Endothelial cell of umbilical vein (primary cell): ENCODE results near the gene ANKDD1B. TPM values are rescaled to one million over a fixed set of nuclear protein-coding genes. Genes with fewer than 3 reads are reported as not detected.

Source experiments
- BruUV-seq: library from RNA; stranded (reverse); fragments of 400-500 nt; replicated peaks from 2 replicates; lab custom pipeline; 2021; lab: Mats Ljungman, UMichigan
- CTCF ChIA-PET: fragments of 300-600, 350-600 bp; sonication (Branson Sonifier 250); formaldehyde crosslinking; loops from one replicate; lab custom pipeline; 2021; ENCODE audit warnings: antibody characterized with exemption, inconsistent platforms; lab: Charles Lee
- POLR2A ChIA-PET: fragments of 300-600, 350-600 bp; sonication (Branson Sonifier 250); formaldehyde crosslinking; loops from one replicate; lab custom pipeline; 2021; ENCODE audit warnings: antibody characterized with exemption, inconsistent platforms; lab: Charles Lee
- DNase-seq: peaks from one replicate; pipeline ENCODE4 v3.0.0-alpha.2; 2011; ENCODE audit warnings: low read depth, low spot score
- FAIRE-seq: peaks from 2 replicates; lab custom pipeline; 2011; peaks lifted over from hg19 to GRCh38; lab: Jason Lieb, UNC
- H2AFZ ChIP-seq: 2 replicates; pipeline ENCODE4 v1.6.0; 2012; ENCODE audit warnings: low read depth, low read length, control low read depth, inconsistent platforms
- H3K27ac ChIP-seq: 2 replicates; pipeline ENCODE4 v1.5.1; 2011; ENCODE audit warnings: low read depth, mild to moderate bottlenecking, control low read depth, low read length, moderate library complexity; ENCODE audit not compliant: insufficient read depth
- H3K27me3 ChIP-seq, 2 experiments: 2 replicates each; pipeline versions ENCODE4 v1.6.0 to v1.6.1; 2011; ENCODE audit warnings: low read length in 2 of 2, mixed read lengths in 1 of 2; ENCODE audit not compliant: control insufficient read depth in 2 of 2, insufficient read depth in 2 of 2
- H3K36me3 ChIP-seq, 2 experiments: 2 replicates in 1 of 2; 3 replicates in 1 of 2; pipeline ENCODE4 v1.5.1; 2011; ENCODE audit warnings: low read length in 2 of 2, mild to moderate bottlenecking in 1 of 2, moderate library complexity in 1 of 2; ENCODE audit not compliant: control insufficient read depth in 2 of 2, insufficient read depth in 2 of 2; ENCODE audit errors: extremely low read depth in 1 of 2
- H3K4me1 ChIP-seq: 3 replicates; pipeline ENCODE4 v1.5.1; 2011; ENCODE audit warnings: mild to moderate bottlenecking, low read length; ENCODE audit not compliant: control insufficient read depth, insufficient read depth; ENCODE audit errors: extremely low read depth
- H3K4me2 ChIP-seq: 2 replicates; pipeline ENCODE4 v1.6.1; 2011; ENCODE audit warnings: low read length, control low read depth, mixed read lengths; ENCODE audit not compliant: insufficient read depth
- H3K4me3 ChIP-seq, 3 experiments: fragments of 200-600 bp in 1 of 3; sonication (generic), shearing (Covaris generic) in 1 of 3; replicated peaks in 1 of 3; 2 replicates each; pipeline ENCODE4 v1.5.1; 2011 to 2016; ENCODE audit warnings: control low read depth in 3 of 3, low read length in 3 of 3, mild to moderate bottlenecking in 2 of 3, inconsistent platforms in 1 of 3, low read depth in 1 of 3, moderate library complexity in 1 of 3; ENCODE audit not compliant: insufficient read depth in 1 of 3
- H3K79me2 ChIP-seq: 2 replicates; pipeline ENCODE4 v1.6.0; 2012; ENCODE audit warnings: low read length, inconsistent platforms; ENCODE audit not compliant: control insufficient read depth, insufficient read depth
- H3K9ac ChIP-seq: replicated peaks from 2 replicates; pipeline ENCODE3; 2011; ENCODE audit warnings: low read length, control low read depth; ENCODE audit not compliant: insufficient read depth; ENCODE audit errors: extremely low read depth
- H3K9me1 ChIP-seq: replicated peaks from 3 replicates; pipeline ENCODE4 v1.6.0; 2011; ENCODE audit warnings: mild to moderate bottlenecking, low read length; ENCODE audit not compliant: control insufficient read depth, insufficient read depth; ENCODE audit errors: extremely low read depth
- H3K9me3 ChIP-seq: replicated peaks from 2 replicates; pipeline ENCODE4 v1.5.1; 2012; ENCODE audit warnings: low read length, inconsistent platforms; ENCODE audit not compliant: control insufficient read depth, insufficient read depth
- H4K20me1 ChIP-seq: replicated peaks from 2 replicates; pipeline ENCODE3; 2011; ENCODE audit warnings: mild to moderate bottlenecking, low read length; ENCODE audit not compliant: control insufficient read depth, insufficient read depth; ENCODE audit errors: extremely low read depth
- EZH2 ChIP-seq: IDR thresholded peaks from 2 replicates; pipeline ENCODE4 v1.6.1; 2012; ENCODE audit warnings: borderline replicate concordance, low read depth, mild to moderate bottlenecking, moderate library complexity, low read length, inconsistent platforms; ENCODE audit not compliant: severe bottlenecking
- FOS ChIP-seq: IDR thresholded peaks from 2 replicates; pipeline ENCODE4 v1.6.1; 2011; ENCODE audit warnings: mild to moderate bottlenecking, low read length, moderate library complexity, borderline replicate concordance; ENCODE audit not compliant: insufficient read depth
- GATA2 ChIP-seq: IDR thresholded peaks from 2 replicates; pipeline ENCODE4 v1.7.0; 2011; ENCODE audit warnings: low read depth, mild to moderate bottlenecking, moderate library complexity, mixed read lengths, low read length; ENCODE audit not compliant: insufficient read length, insufficient read depth
- JUN ChIP-seq: IDR thresholded peaks from 2 replicates; pipeline ENCODE4 v1.6.1; 2011; ENCODE audit warnings: borderline replicate concordance, low read depth; ENCODE audit not compliant: insufficient read length, insufficient read depth
- MYC ChIP-seq: IDR thresholded peaks from one replicate; pipeline ENCODE4 v1.6.1; 2011; ENCODE audit warnings: mild to moderate bottlenecking, low read depth, low read length
- POLR2A ChIP-seq: IDR thresholded peaks from 2 replicates; pipeline ENCODE4 v1.6.1; 2012; ENCODE audit warnings: low read depth, mild to moderate bottlenecking, control low read depth, low read length
- POLR2AphosphoS5 ChIP-seq: IDR thresholded peaks from 2 replicates; pipeline ENCODE4 v1.6.1; 2012; ENCODE audit warnings: low read depth, mild to moderate bottlenecking, control low read depth, low read length, moderate library complexity; ENCODE audit not compliant: insufficient read depth
- dilution Hi-C: fragments of 300-500 bp; cut with MboI; formaldehyde crosslinking; loops from one replicate; pipeline ENCODE4 v1.15.0; 2019; ENCODE audit warnings: low sequenced_read_pairs; ENCODE audit not compliant: extremely low pct_ligation_motif_present
- intact Hi-C: fragments of 100-400 bp; cut with micrococcal nuclease; formaldehyde crosslinking; loops from one replicate; pipeline ENCODE4 v1.10.0; 2022
- polyA plus RNA-seq, 4 experiments: library from polyadenylated mRNA; depleted of rRNA in 3 of 4; stranded (reverse) in 3 of 4; unstranded in 1 of 4; fragments of >200 nt; gene quantifications; 2 replicates each; pipeline versions ENCODE4 v1.2.1 to v1.2.3, GENCODE V29; 2011 to 2012; ENCODE audit warnings: missing spikeins in 1 of 4
- total RNA-seq: library from RNA; stranded (reverse); gene quantifications from 2 replicates; pipeline ENCODE4 v1.2.3, GENCODE V29; 2021
- TF ChIP-seq, protein P1 (sequence below): IDR thresholded peaks from 2 replicates; pipeline ENCODE4 v1.6.1; 2011; ENCODE audit not compliant: insufficient read depth, insufficient read length
- TF ChIP-seq, protein P2 (sequence below), 2 donors: IDR thresholded peaks; 1 replicate in 1 of 2; 2 replicates in 1 of 2; pipeline ENCODE4 v1.5.1; 2011; ENCODE audit warnings: low read length in 2 of 2, mild to moderate bottlenecking in 2 of 2, moderate library complexity in 2 of 2, control low read depth in 1 of 2, inconsistent platforms in 1 of 2, low read depth in 1 of 2; ENCODE audit not compliant: insufficient read depth in 1 of 2; ENCODE audit errors: extremely low read depth in 1 of 2

Gene ANKDD1B
- total and polyA plus RNA-seq, 2 donors (not counting 3 experiments of a cell fraction or from before 2014, with no cell fraction given): 0.15 to 0.71 TPM

DNA sequence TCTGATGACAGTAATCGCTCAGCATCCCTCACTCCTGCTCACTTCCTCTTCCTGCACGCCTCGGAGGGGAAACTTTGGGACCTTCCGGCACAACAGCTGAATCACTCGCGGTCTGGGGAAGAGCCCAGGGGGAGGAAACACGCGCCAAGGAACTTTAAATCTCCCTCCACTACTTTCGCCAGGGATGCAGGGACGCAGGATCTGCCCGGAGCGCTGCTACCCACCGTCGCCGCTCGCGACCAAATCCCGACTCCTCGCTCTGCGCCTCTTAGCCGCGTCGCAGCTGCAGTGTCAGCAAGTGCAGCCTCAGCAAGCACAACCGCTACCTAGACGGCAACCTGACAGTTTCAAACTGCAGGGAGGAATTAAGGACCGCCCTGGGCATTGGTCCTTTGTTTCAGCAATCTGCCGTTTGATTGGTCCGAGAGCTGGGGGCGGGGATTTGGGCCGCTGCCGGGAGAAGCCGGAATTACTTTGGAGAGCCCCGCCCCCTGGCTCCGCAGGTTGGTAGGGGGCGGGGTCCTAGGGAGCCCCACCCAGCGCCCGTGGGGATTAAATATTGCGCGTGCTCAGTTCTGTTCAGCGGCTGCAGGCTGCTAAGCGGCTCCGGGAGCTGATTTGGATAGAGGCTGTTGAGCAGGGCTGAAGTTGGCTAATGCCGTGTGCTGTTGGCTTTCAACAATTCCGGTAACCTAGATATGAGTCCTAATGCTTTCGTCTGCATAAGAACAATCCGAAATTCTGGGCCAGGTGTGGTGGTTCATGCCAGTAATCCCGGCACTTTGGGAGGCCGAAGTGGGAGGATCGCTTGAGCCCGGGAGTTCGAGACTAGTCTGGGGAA is 106.0 kb downstream of the ANKDD1B start, which contains the start of gene POC5:
Gene POC5 (minus strand): TSS at position 356 of the 841 bp plus-strand sequence. CDS start 4,500 bp downstream, outside the sequence.
- intact Hi-C loops: loop anchor here (1.0 to 10.0 kb wide), 6 partner anchors 151 to 663 kb away; partner anchors contain the start of genes ANKRD31, CERT1, GCNT4 and POLK
- Histone ChIP-seq H3K9me1 (no peaks in the 10 kb centered on the region), H3K4me1 (peaks cover 7% of the 10 kb centered on the region), H3K9me3 (no peaks in the 10 kb centered on the region), H2AFZ (peak within 1 kb of the TSS; percentile 79), H3K4me3 (peak within 1 kb of the TSS; percentile 49 to 88 (median 86)), H4K20me1 (no peaks in the 10 kb centered on the region), H3K36me3 (peaks cover 0 to under 1% of the 10 kb centered on the region in 2 experiments), H3K27me3 (peaks cover 8 to 9% of the 10 kb centered on the region in 2 experiments), H3K27ac (peak within 1 kb of the TSS; percentile 53), H3K9ac (peak within 1 kb of the TSS; percentile 61), H3K4me2 (peak within 1 kb of the TSS; percentile 86), H3K79me2 (peaks cover 15% of the 10 kb centered on the region)
- dilution Hi-C loops: no loop called here
- POLR2A ChIA-PET: interaction anchor here (0.7 to 1.1 kb wide), 2 partner anchors 28 to 380 kb away, joined by 3 read pairs; partner anchors contain the start of gene HMGCR
- FAIRE-seq (peak; percentile 98), DNase-seq (peak; percentile 98)
- BruUV-seq: TSS peak; percentile 84
- TF ChIP-seq FOS (peak; percentile 82), POLR2AphosphoS5 (peak; percentile 41), MYC (peak; percentile 56), GATA2 (no peak), JUN (no peak), POLR2A (no peak), EZH2 (no peak)
- TF ChIP-seq, protein P1, sequence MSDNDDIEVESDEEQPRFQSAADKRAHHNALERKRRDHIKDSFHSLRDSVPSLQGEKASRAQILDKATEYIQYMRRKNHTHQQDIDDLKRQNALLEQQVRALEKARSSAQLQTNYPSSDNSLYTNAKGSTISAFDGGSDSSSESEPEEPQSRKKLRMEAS: peak; percentile 67
- TF ChIP-seq, protein P2, sequence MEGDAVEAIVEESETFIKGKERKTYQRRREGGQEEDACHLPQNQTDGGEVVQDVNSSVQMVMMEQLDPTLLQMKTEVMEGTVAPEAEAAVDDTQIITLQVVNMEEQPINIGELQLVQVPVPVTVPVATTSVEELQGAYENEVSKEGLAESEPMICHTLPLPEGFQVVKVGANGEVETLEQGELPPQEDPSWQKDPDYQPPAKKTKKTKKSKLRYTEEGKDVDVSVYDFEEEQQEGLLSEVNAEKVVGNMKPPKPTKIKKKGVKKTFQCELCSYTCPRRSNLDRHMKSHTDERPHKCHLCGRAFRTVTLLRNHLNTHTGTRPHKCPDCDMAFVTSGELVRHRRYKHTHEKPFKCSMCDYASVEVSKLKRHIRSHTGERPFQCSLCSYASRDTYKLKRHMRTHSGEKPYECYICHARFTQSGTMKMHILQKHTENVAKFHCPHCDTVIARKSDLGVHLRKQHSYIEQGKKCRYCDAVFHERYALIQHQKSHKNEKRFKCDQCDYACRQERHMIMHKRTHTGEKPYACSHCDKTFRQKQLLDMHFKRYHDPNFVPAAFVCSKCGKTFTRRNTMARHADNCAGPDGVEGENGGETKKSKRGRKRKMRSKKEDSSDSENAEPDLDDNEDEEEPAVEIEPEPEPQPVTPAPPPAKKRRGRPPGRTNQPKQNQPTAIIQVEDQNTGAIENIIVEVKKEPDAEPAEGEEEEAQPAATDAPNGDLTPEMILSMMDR (IDR thresholded peaks at IDR 0.05; ENCODE audit: extremely low read depth in 1 of 2, insufficient read depth in 1 of 2, low read depth in 1 of 2, low read length in 2 of 2): no peak
- CTCF ChIA-PET: interaction anchor here (0.7 to 1.5 kb wide), 5 partner anchors 10 to 380 kb away, joined by 3 to 8 read pairs (median 3); partner anchors contain the start of gene HMGCR
